IMR-90 (cell line): Measurements from ENCODE around the gene CREB5. TPM values are rescaled to one million over a fixed set of nuclear protein-coding genes. Genes with fewer than 3 reads are reported as not detected.

ENCODE experiments used
- ATAC-seq: fragments of 200-7000 bp; cut with Tn5 transposase; 2 replicates; pipeline ENCODE4 v1.9.1; 2020; ENCODE audit warnings: low read depth, mild to moderate bottlenecking, moderate library complexity
- BruUV-seq: library from RNA; stranded (reverse); fragments of 400-500 nt; replicated peaks from 2 replicates; lab custom pipeline; 2021; lab: Mats Ljungman, UMichigan
- CTCF ChIA-PET: fragments of 300-600 bp; formaldehyde crosslinking; extraction: SDS; loops from one replicate; lab custom pipeline; 2021; ENCODE audit warnings: antibody characterized with exemption; lab: Yijun Ruan, JAX
- POLR2A ChIA-PET: fragments of 300-600 bp; sonication (Branson Sonifier 250); formaldehyde crosslinking; loops from one replicate; lab custom pipeline; 2022; ENCODE audit warnings: antibody characterized with exemption; ENCODE audit not compliant: unreplicated experiment; lab: Charles Lee
- DNase-seq: peaks from one replicate; pipeline ENCODE4 v3.0.0; 2013
- H2AFZ ChIP-seq: replicated peaks from 2 replicates; pipeline ENCODE3; 2013; ENCODE audit warnings: low read length, mild to moderate bottlenecking; ENCODE audit not compliant: poor library complexity
- H2AK5ac ChIP-seq: 2 replicates; pipeline ENCODE4 v1.6.1; 2013; ENCODE audit warnings: low read depth, low read length, inconsistent platforms
- H2AK9ac ChIP-seq: replicated peaks from 2 replicates; pipeline ENCODE3; 2013; ENCODE audit warnings: mild to moderate bottlenecking, low read depth, low read length, moderate library complexity; ENCODE audit not compliant: poor library complexity
- H2BK120ac ChIP-seq: 2 replicates; pipeline ENCODE4 v1.6.1; 2013; ENCODE audit warnings: low read depth, low read length, inconsistent platforms
- H2BK15ac ChIP-seq: 3 replicates; pipeline ENCODE4 v1.6.1; 2013; ENCODE audit warnings: low read depth, low read length, inconsistent platforms
- H2BK20ac ChIP-seq: 2 replicates; pipeline ENCODE4 v1.6.1; 2013; ENCODE audit warnings: low read depth, mild to moderate bottlenecking, inconsistent platforms, low read length, moderate library complexity
- H2BK5ac ChIP-seq: 2 replicates; pipeline ENCODE4 v1.6.1; 2013; ENCODE audit warnings: mild to moderate bottlenecking, low read depth, low read length, inconsistent platforms; ENCODE audit not compliant: poor library complexity, severe bottlenecking
- H3K14ac ChIP-seq: replicated peaks from 2 replicates; pipeline ENCODE4 v1.6.1; 2013; ENCODE audit warnings: low read depth, low read length, inconsistent platforms
- H3K18ac ChIP-seq: 2 replicates; pipeline ENCODE4 v1.6.1; 2013; ENCODE audit warnings: low read depth, low read length, control low read depth
- H3K23ac ChIP-seq: 2 replicates; pipeline ENCODE4 v1.6.1; 2013; ENCODE audit warnings: low read depth, low read length, inconsistent platforms
- H3K27ac ChIP-seq: 2 replicates; pipeline ENCODE4 v1.5.1; 2013; ENCODE audit warnings: mild to moderate bottlenecking, control low read depth, low read length; ENCODE audit not compliant: insufficient read depth
- H3K27me3 ChIP-seq: 2 replicates; pipeline ENCODE4 v1.6.1; 2013; ENCODE audit warnings: low read length; ENCODE audit not compliant: control insufficient read depth, insufficient read depth
- H3K36me3 ChIP-seq: 2 replicates; pipeline ENCODE4 v1.6.1; 2013; ENCODE audit warnings: low read length, mixed read lengths; ENCODE audit not compliant: control insufficient read depth, insufficient read depth
- H3K4ac ChIP-seq: 2 replicates; pipeline ENCODE4 v1.6.1; 2013; ENCODE audit warnings: low read depth, low read length, inconsistent platforms
- H3K4me1 ChIP-seq: 2 replicates; pipeline ENCODE4 v1.6.1; 2013; ENCODE audit warnings: low read length, mixed read lengths; ENCODE audit not compliant: control insufficient read depth, insufficient read depth
- H3K4me2 ChIP-seq: 2 replicates; pipeline ENCODE4 v1.6.1; 2013; ENCODE audit warnings: low read depth, mild to moderate bottlenecking, control low read depth, low read length, moderate library complexity
- H3K4me3 ChIP-seq: 2 replicates; pipeline ENCODE4 v1.5.1; 2013; ENCODE audit warnings: low read depth, mild to moderate bottlenecking, control low read depth, low read length, moderate library complexity; ENCODE audit not compliant: insufficient read depth
- H3K56ac ChIP-seq: 2 replicates; pipeline ENCODE4 v1.6.1; 2013; ENCODE audit warnings: low read length, inconsistent platforms; ENCODE audit not compliant: insufficient read depth; ENCODE audit errors: extremely low read depth
- H3K79me1 ChIP-seq, 2 experiments: 2 replicates each; pipeline ENCODE4 v1.6.1; 2013; ENCODE audit warnings: low read length in 2 of 2, inconsistent platforms in 1 of 2, low read depth in 1 of 2
- H3K9ac ChIP-seq: 2 replicates; pipeline ENCODE4 v1.6.1; 2013; ENCODE audit warnings: low read depth, low read length, control low read depth
- H3K9me1 ChIP-seq: 2 replicates; pipeline ENCODE4 v1.6.1; 2013; ENCODE audit warnings: low read length, inconsistent platforms; ENCODE audit not compliant: insufficient read depth
- H3K9me3 ChIP-seq: 2 replicates; pipeline ENCODE4 v1.6.1; 2013; ENCODE audit warnings: low read length; ENCODE audit not compliant: control insufficient read depth, insufficient read depth
- H4K20me1 ChIP-seq: 2 replicates; pipeline ENCODE4 v1.6.1; 2013; ENCODE audit warnings: low read length, inconsistent platforms; ENCODE audit not compliant: insufficient read depth
- H4K5ac ChIP-seq: 2 replicates; pipeline ENCODE4 v1.6.1; 2013; ENCODE audit warnings: mild to moderate bottlenecking, low read depth, low read length, control low read depth
- H4K8ac ChIP-seq, 2 experiments: 2 replicates each; pipeline ENCODE4 v1.6.1; 2013; ENCODE audit warnings: low read depth in 2 of 2, low read length in 2 of 2, control low read depth in 1 of 2, inconsistent platforms in 1 of 2
- H4K91ac ChIP-seq: 2 replicates; pipeline ENCODE4 v1.6.1; 2013; ENCODE audit warnings: low read depth, low read length, inconsistent platforms; ENCODE audit not compliant: insufficient read depth
- MAZ ChIP-seq: IDR thresholded peaks from 2 replicates; pipeline ENCODE4 v1.6.1; 2012; ENCODE audit warnings: low read depth, mild to moderate bottlenecking, low read length, improper control_type of control experiment, moderate library complexity, borderline replicate concordance
- RAD21 ChIP-seq: IDR thresholded peaks from 2 replicates; pipeline ENCODE4 v1.6.1; 2012; ENCODE audit warnings: low read length, improper control_type of control experiment
- RFX5 ChIP-seq: IDR thresholded peaks from 2 replicates; pipeline ENCODE4 v1.8.0; 2012; ENCODE audit warnings: low read depth, mild to moderate bottlenecking, low read length, moderate library complexity
- WGBS, 2 experiments: methylation state at CpG; one replicate each; pipeline versions ENCODE4 v1.1.5 to v1.1.7; 2013; ENCODE audit warnings: missing lambda C conversion rate in 2 of 2; ENCODE audit not compliant: insufficient read length in 1 of 2; ENCODE audit errors: extremely low coverage in 2 of 2; 5-methylcytosine and 5-hydroxymethylcytosine counted together
- dilution Hi-C: fragments of 300-500 bp; cut with HindIII; formaldehyde crosslinking; loops from one replicate; pipeline ENCODE4 v1.14.3; 2018; ENCODE audit warnings: low sequenced_read_pairs; ENCODE audit not compliant: unreplicated experiment
- in situ Hi-C: fragments of 300-500 bp; cut with MboI; formaldehyde crosslinking; loops from 3 replicates; pipeline ENCODE4 v1.14.3; 2019; ENCODE audit warnings: low sequenced_read_pairs, inconsistent platforms, mixed read lengths
- intact Hi-C: fragments of 100-400 bp; cut with micrococcal nuclease; formaldehyde crosslinking; loops from 2 replicates; pipeline ENCODE4 v1.10.0; 2022
- polyA plus RNA-seq, 3 experiments: library from polyadenylated mRNA; depleted of rRNA; stranded (reverse); fragments of >200 nt; gene quantifications; 2 replicates each; pipeline ENCODE4 v1.2.3, GENCODE V29; 2012; ENCODE audit warnings: low replicate concordance in 1 of 3
- total RNA-seq: library from RNA; depleted of rRNA; stranded (reverse); fragments of >200 nt; gene quantifications from 2 replicates; pipeline ENCODE4 v1.2.3, GENCODE V29; 2012
- TF ChIP-seq, protein P1 (sequence below): conservative IDR thresholded peaks from 2 replicates; pipeline ENCODE4 v1.5.1; 2012; ENCODE audit warnings: mild to moderate bottlenecking, low read depth, low read length, improper control_type of control experiment

Gene CREB5
- total and polyA plus RNA-seq, 2 of the 4 experiments (the other 2 are of a cell fraction) = 7.3 to 13.1 TPM

DNA sequence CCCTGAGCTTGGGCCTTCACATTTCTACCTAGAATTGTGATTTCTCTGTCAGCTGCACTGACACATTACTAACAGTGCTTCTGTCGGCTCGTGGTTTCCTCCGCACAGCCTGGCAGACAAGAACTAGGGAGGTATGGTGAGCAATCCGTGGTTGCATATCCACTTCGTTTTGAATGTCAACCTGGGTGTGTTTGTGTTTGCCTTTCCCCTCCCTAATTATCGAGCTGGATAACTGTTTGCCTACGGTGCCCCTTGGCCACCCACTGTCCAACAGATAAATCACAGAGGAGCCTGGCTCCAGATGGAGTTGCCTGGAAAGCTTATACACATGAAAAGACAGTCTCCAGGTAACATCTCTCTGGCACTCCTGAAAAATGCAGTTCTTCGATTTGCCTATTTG lies 317.0 kb downstream of the CREB5 start:
- DNase-seq = no peak
- H3K9me1 ChIP-seq = peaks cover 6% of the 10 kb centered on the region; the same call in 1 of the 2 replicates
- H4K20me1 ChIP-seq = no peaks in the 10 kb centered on the region; the same call in 1 of the 2 replicates
- no peak overlapping the region for H2AK9ac ChIP-seq
- H2BK20ac ChIP-seq = no peak overlapping the region
- no peak overlapping the region for H2BK120ac ChIP-seq
- no peak overlapping the region for H3K4ac ChIP-seq
- intact Hi-C loops = no loop called here
- no CpG with 5 or more reads among the region's 8 CpGs for WGBS, 2 experiments
- dilution Hi-C loops = no loop called here
- BruUV-seq = no TSS peak
- no peak overlapping the region for H3K14ac ChIP-seq
- in situ Hi-C loops = no loop called here
- H4K8ac ChIP-seq = no peak overlapping the region
- no peak overlapping the region for H4K5ac ChIP-seq
- peaks cover 0 to 3% of the 10 kb centered on the region in 2 experiments; a peak in 1 of 4 replicates for H3K79me1 ChIP-seq
- no peak overlapping the region for H2BK15ac ChIP-seq
- H3K9me3 ChIP-seq = no peaks in the 10 kb centered on the region
- peaks cover 2% of the 10 kb centered on the region for H3K36me3 ChIP-seq
- no peak overlapping the region for H3K27ac ChIP-seq
- ChIA-PET POLR2A (no interaction called here), CTCF (no interaction called here)
- H3K4me2 ChIP-seq = no peak overlapping the region
- ATAC-seq = no peak
- TF ChIP-seq MAZ (no peak), RAD21 (no peak), RFX5 (no peak)
- TF ChIP-seq, protein P1, sequence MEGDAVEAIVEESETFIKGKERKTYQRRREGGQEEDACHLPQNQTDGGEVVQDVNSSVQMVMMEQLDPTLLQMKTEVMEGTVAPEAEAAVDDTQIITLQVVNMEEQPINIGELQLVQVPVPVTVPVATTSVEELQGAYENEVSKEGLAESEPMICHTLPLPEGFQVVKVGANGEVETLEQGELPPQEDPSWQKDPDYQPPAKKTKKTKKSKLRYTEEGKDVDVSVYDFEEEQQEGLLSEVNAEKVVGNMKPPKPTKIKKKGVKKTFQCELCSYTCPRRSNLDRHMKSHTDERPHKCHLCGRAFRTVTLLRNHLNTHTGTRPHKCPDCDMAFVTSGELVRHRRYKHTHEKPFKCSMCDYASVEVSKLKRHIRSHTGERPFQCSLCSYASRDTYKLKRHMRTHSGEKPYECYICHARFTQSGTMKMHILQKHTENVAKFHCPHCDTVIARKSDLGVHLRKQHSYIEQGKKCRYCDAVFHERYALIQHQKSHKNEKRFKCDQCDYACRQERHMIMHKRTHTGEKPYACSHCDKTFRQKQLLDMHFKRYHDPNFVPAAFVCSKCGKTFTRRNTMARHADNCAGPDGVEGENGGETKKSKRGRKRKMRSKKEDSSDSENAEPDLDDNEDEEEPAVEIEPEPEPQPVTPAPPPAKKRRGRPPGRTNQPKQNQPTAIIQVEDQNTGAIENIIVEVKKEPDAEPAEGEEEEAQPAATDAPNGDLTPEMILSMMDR = no peak
- H4K91ac ChIP-seq = no peak overlapping the region
- H3K4me1 ChIP-seq = peaks cover 6% of the 10 kb centered on the region
- no peak overlapping the region for H2AFZ ChIP-seq
- no peak overlapping the region for H3K9ac ChIP-seq
- no peak overlapping the region for H3K56ac ChIP-seq
- H2AK5ac ChIP-seq = no peak overlapping the region
- no peak overlapping the region for H2BK5ac ChIP-seq
- H3K23ac ChIP-seq = no peak overlapping the region
- no peaks in the 10 kb centered on the region for H3K27me3 ChIP-seq
- no peak overlapping the region for H3K4me3 ChIP-seq
- H3K18ac ChIP-seq = no peak overlapping the region
